GM19324 (cell line): ENCODE measurements around the gene GSTCD.
"Not testable (repeated sequence)": the region's sequence is repeated elsewhere in the genome, so short reads cannot be mapped to it uniquely, and the experiment has no call there.

Source experiments
- ATAC-seq: cut with Tn5 transposase; IDR thresholded peaks from one replicate; pipeline ENCODE4 v1.9.1; 2021; ENCODE audit warnings: mild to moderate bottlenecking, moderate library complexity; ENCODE audit not compliant: unreplicated experiment, low FRiP score

The GSTCD gene

GRCh38 chr4:105708181-105709080 lies at the start of gene GSTCD, which contains the start of gene INTS12:
GSTCD (plus strand) TSS chr4:105708784; CDS start chr4:105717614, 8,830 bp downstream.
INTS12 (minus strand) TSS chr4:105708689; CDS start chr4:105700005, 8,684 bp downstream.
- peak; percentile 86 for ATAC-seq

GRCh38 chr4:105659190-105659589 lies 49.4 kb upstream of the GSTCD start:
- ATAC-seq, result no peak

- ATAC-seq, result no peak
Measured at GRCh38 chr4:105661028-105661427, 47.6 kb upstream of the GSTCD start.

- peak; percentile 51 for ATAC-seq
Measured at GRCh38 chr4:105662935-105663675, 45.5 kb upstream of the GSTCD start.

GRCh38 chr4:105666693-105667092 lies 41.9 kb upstream of the GSTCD start:
- peak; percentile 42 for ATAC-seq

- ATAC-seq, result no peak
Measured at GRCh38 chr4:105670684-105671083, 37.9 kb upstream of the GSTCD start.

GRCh38 chr4:105671301-105671700 lies 37.3 kb upstream of the GSTCD start:
- ATAC-seq, result no peak

GRCh38 chr4:105674011-105674410 lies 34.6 kb upstream of the GSTCD start:
- ATAC-seq, result no peak

- ATAC-seq, result no peak
Measured at GRCh38 chr4:105677709-105678108, 30.9 kb upstream of the GSTCD start.

- no peak for ATAC-seq
Measured at GRCh38 chr4:105679186-105679585, 29.4 kb upstream of the GSTCD start.

GRCh38 chr4:105683038-105683437 lies 25.5 kb upstream of the GSTCD start:
- ATAC-seq, result no peak

GRCh38 chr4:105686571-105686970 lies 22.0 kb upstream of the GSTCD start:
- no peak for ATAC-seq

GRCh38 chr4:105694812-105695211 lies 13.8 kb upstream of the GSTCD start:
- not testable (repeated sequence) for ATAC-seq

GRCh38 chr4:105695832-105696231 lies 12.8 kb upstream of the GSTCD start:
- ATAC-seq, result not testable (repeated sequence)

- no peak for ATAC-seq
Measured at GRCh38 chr4:105698607-105699006, 10.0 kb upstream of the GSTCD start.

GRCh38 chr4:105707782-105708180 lies 803 bp upstream of the GSTCD start:
- ATAC-seq, result no peak

- ATAC-seq, result peak; percentile 33
Measured at GRCh38 chr4:105709081-105709450, 482 bp downstream of the GSTCD start.

- ATAC-seq, result no peak
Measured at GRCh38 chr4:105710012-105710600, 1.5 kb downstream of the GSTCD start.

- no peak for ATAC-seq
Measured at GRCh38 chr4:105710678-105711077, 2.1 kb downstream of the GSTCD start.

GRCh38 chr4:105712766-105713165 lies 4.2 kb downstream of the GSTCD start:
- no peak for ATAC-seq

- ATAC-seq, result peak; percentile 56
Measured at GRCh38 chr4:105714071-105714521, 5.5 kb downstream of the GSTCD start.
